Lower lobe of right lung (tissue), 2 donors: ENCODE data around the gene HMGCR. TPM values are rescaled to one million over a fixed set of nuclear protein-coding genes. Genes with fewer than 3 reads are reported as not detected.
"Not testable (repeated sequence)": the region's sequence is repeated elsewhere in the genome, so short reads cannot be mapped to it uniquely, and the experiment has no call there.

Experiments
- ATAC-seq, 2 donors: fragments of 200-7000 bp; cut with Tn5 transposase; one replicate each; pipeline ENCODE4 v1.9.1; 2020 to 2022; ENCODE audit warnings: mild to moderate bottlenecking in 2 of 2, moderate library complexity in 2 of 2
- DNase-seq: peaks from one replicate; pipeline ENCODE4 v3.0.0-alpha.2; 2020
- H3K27ac ChIP-seq: fragments of 200-600 bp; one replicate; pipeline ENCODE4 v1.8.0; 2022
- H3K27me3 ChIP-seq: fragments of 200-600 bp; one replicate; pipeline ENCODE4 v1.8.0; 2022; ENCODE audit warnings: low read depth
- H3K36me3 ChIP-seq: fragments of 200-600 bp; one replicate; pipeline ENCODE4 v1.8.0; 2022; ENCODE audit warnings: mild to moderate bottlenecking
- H3K4me1 ChIP-seq: fragments of 200-600 bp; one replicate; pipeline ENCODE4 v1.8.0; 2022
- H3K4me3 ChIP-seq: fragments of 200-600 bp; one replicate; pipeline ENCODE4 v1.8.0; 2022; ENCODE audit warnings: mild to moderate bottlenecking
- H3K9me3 ChIP-seq: fragments of 200-600 bp; one replicate; pipeline ENCODE4 v1.8.0; 2022
- CTCF ChIP-seq: fragments of 200-600 bp; IDR thresholded peaks from one replicate; pipeline ENCODE4 v1.8.0; 2022; ENCODE audit warnings: antibody characterized with exemption, mild to moderate bottlenecking
- intact Hi-C: fragments of 100-400 bp; cut with DNase I; formaldehyde crosslinking; loops from one replicate; pipeline ENCODE4 v1.11.0; 2022
- total RNA-seq: library from RNA; stranded (reverse); fragmentation: NEBNext Ultra II Directional; extraction: Animal tissue kit (Norgen Biotek cat#: 25700); gene quantifications from one replicate; pipeline ENCODE4 v1.2.1, GENCODE V29; 2021
- donor health status: DM: no; HTN: yes; CAD: no; lungs with severe emphysema.

The HMGCR gene
- total RNA-seq, 1 donor from 2014 or later: 83.1 TPM

GRCh38 chr5:75325242-75325641, 11.8 kb upstream of the HMGCR start:
- intact Hi-C loops: no loop called here
- no peak for DNase-seq
- no peak overlapping the region for H3K4me3 ChIP-seq

GRCh38 chr5:75330404-75330803, 6.6 kb upstream of the HMGCR start:
- intact Hi-C loops: no loop called here
- no peak for TF ChIP-seq CTCF
- no peaks in the 10 kb centered on the region for H3K27me3 ChIP-seq
- ATAC-seq (no peak), DNase-seq (no peak)
- H3K9me3 ChIP-seq: no peaks in the 10 kb centered on the region
- H3K27ac ChIP-seq: no peak overlapping the region
- H3K36me3 ChIP-seq: no peaks in the 10 kb centered on the region
- no peaks in the 10 kb centered on the region for H3K4me1 ChIP-seq
- no peak overlapping the region for H3K4me3 ChIP-seq

More at GRCh38 chr5:75325242-75325641, 11.8 kb upstream of the HMGCR start:
- Histone ChIP-seq H3K9me3 (no peaks in the 10 kb centered on the region), H3K36me3 (no peaks in the 10 kb centered on the region), H3K27ac (no peak overlapping the region), H3K27me3 (no peaks in the 10 kb centered on the region), H3K4me1 (no peaks in the 10 kb centered on the region)
- no peak for ATAC-seq
- no peak for TF ChIP-seq CTCF

GRCh38 chr5:75331095-75332090, 5.6 kb upstream of the HMGCR start:
- Histone ChIP-seq H3K4me1 (peaks cover 7% of the 10 kb centered on the region), H3K27ac (no peak overlapping the region), H3K9me3 (no peaks in the 10 kb centered on the region), H3K4me3 (no peak overlapping the region), H3K36me3 (no peaks in the 10 kb centered on the region), H3K27me3 (no peaks in the 10 kb centered on the region)
- TF ChIP-seq CTCF: no peak
- no peak for DNase-seq
- intact Hi-C loops: no loop called here
- ATAC-seq: no peak

- H3K27me3 ChIP-seq, H3K4me3 ChIP-seq, H3K27ac ChIP-seq, H3K9me3 ChIP-seq, ATAC-seq, DNase-seq, H3K36me3 ChIP-seq, intact Hi-C loops: not testable (repeated sequence)
- peaks cover 16% of the 10 kb centered on the region for H3K4me1 ChIP-seq
Measured at GRCh38 chr5:75333759-75334158, 3.3 kb upstream of the HMGCR start.

GRCh38 chr5:75334413-75334812, 2.6 kb upstream of the HMGCR start:
- intact Hi-C loops, H3K27me3 ChIP-seq, H3K27ac ChIP-seq, H3K36me3 ChIP-seq, H3K9me3 ChIP-seq, DNase-seq, H3K4me3 ChIP-seq, ATAC-seq: not testable (repeated sequence)
- H3K4me1 ChIP-seq: peaks cover 17% of the 10 kb centered on the region

- TF ChIP-seq CTCF: no peak
- H3K36me3 ChIP-seq: no peaks in the 10 kb centered on the region
- ATAC-seq (no peak), DNase-seq (no peak)
- H3K9me3 ChIP-seq: no peaks in the 10 kb centered on the region
- peaks cover 17% of the 10 kb centered on the region for H3K4me1 ChIP-seq
- peak overlapping the region; percentile 92 for H3K27ac ChIP-seq
- H3K27me3 ChIP-seq: no peaks in the 10 kb centered on the region
- H3K4me3 ChIP-seq: no peak overlapping the region
- intact Hi-C loops: no loop called here
Measured at GRCh38 chr5:75335486-75335885, 1.5 kb upstream of the HMGCR start.
